ENCODE results near the gene IL4.

DNA sequence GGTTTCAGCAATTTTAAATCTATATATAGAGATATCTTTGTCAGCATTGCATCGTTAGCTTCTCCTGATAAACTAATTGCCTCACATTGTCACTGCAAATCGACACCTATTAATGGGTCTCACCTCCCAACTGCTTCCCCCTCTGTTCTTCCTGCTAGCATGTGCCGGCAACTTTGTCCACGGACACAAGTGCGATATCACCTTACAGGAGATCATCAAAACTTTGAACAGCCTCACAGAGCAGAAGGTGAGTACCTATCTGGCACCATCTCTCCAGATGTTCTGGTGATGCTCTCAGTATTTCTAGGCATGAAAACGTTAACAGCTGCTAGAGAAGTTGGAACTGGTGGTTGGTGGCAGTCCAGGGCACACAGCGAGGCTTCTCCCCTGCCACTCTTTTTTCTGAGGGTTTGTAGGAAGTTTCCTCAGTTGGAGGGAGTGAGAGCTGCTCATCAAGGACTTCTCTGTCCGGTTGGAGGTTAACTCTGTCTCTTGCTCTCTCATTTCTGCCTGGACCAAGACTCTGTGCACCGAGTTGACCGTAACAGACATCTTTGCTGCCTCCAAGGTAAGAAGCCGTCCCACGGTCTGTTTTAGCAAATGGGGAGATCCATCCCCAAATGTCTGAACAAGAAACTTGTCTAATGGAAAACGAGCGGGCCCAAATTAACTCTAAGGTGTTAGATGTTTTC, at the start of gene IL4:
- TF ChIP-seq, protein P1, sequence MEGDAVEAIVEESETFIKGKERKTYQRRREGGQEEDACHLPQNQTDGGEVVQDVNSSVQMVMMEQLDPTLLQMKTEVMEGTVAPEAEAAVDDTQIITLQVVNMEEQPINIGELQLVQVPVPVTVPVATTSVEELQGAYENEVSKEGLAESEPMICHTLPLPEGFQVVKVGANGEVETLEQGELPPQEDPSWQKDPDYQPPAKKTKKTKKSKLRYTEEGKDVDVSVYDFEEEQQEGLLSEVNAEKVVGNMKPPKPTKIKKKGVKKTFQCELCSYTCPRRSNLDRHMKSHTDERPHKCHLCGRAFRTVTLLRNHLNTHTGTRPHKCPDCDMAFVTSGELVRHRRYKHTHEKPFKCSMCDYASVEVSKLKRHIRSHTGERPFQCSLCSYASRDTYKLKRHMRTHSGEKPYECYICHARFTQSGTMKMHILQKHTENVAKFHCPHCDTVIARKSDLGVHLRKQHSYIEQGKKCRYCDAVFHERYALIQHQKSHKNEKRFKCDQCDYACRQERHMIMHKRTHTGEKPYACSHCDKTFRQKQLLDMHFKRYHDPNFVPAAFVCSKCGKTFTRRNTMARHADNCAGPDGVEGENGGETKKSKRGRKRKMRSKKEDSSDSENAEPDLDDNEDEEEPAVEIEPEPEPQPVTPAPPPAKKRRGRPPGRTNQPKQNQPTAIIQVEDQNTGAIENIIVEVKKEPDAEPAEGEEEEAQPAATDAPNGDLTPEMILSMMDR (IDR thresholded peaks at IDR 0.05): no peak
- TF ChIP-seq POLR2A (IDR thresholded peaks at IDR 0.05): no peak

Data from right lobe of liver (tissue), 4 donors.